GM15510 (cell line): ENCODE measurements around the gene UBL7.

Experiments used
- POLR2A ChIP-seq: IDR thresholded peaks from 3 replicates; pipeline ENCODE4 v1.6.1; 2011; ENCODE audit warnings: borderline replicate concordance; ENCODE audit not compliant: insufficient read length; ENCODE audit errors: extremely low read depth

The UBL7 gene

DNA sequence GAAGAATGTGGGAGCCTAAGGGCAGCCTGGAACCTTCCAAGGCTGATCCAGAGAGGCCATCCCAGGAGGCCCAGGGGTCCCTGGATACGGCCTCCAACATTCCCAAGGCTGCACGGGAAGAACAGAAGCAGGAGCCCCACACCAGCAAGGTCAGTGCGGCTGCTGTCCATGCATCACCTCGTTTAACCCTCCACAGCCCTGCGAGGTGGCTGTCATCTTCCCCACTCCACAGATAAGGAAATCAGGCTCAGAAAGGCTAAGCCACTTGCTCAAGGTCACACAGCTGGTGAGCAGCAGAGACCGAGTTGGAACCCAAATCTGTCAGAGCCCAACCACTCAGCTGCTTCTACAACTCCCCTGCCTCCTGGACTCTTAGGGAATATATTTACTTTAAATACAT, 48.8 kb downstream of the UBL7 start:
- TF ChIP-seq POLR2A = peak; percentile 21

DNA sequence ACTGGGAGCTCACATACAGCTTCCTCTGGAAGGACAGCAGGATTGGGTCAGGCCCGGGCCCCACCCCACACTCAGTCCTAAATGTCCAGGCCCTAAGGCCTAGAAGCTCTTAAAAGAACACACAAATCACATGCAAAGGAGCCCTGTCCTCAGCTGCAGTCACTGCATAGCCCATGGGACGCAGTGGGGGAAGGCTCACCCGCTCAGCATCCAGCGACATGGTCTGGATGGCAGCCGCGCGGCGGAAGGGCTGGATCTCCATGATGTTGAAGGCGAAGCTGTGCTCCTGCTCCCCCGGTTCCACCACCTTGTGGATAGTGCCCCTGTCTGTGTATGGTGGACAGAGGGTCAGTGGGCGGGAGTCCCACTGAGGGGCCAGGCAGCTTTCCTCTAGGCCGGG, 49.3 kb downstream of the UBL7 start:
- TF ChIP-seq POLR2A = no peak

DNA sequence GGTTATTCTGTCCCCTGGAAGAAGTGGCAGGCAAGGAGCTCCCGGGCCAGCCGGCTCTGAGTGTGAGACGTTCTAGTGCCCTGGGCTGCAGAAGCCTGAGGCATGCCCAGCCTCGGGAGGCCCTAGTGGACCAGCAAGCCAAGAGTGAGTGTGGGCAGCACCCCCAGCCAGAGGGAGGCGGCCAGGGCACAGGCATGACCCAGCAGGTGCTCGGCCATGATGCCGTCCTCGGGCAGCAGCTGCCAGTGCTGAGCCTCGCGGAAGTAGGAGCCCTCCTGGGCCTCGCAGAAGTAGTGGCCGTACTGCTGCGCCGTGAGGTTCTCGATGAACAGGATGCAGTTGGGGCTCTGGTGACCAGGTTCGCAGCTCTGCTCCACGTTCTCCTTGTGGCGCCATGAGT, 50.5 kb downstream of the UBL7 start:
- no peak for TF ChIP-seq POLR2A

DNA sequence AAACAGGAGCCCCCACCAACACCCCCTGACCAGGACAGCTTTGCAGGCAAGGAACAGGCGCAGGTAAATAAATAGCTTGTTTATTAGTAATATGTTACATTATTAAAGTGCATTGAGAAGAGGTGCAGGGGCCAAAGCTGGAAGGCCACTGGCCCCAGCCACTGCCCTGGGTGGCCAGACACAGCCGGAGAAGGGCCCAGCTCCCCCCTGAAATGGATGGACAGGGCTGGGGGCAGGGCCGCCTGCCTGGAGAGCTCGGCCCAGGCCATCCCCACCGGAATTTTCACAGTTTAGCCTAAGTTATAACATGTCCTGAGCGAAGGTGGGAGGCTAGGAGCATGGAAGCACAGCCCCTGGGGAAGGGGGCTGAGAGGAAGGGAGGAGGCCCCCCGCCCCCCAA, 51.7 kb downstream of the UBL7 start:
- no peak for TF ChIP-seq POLR2A

DNA sequence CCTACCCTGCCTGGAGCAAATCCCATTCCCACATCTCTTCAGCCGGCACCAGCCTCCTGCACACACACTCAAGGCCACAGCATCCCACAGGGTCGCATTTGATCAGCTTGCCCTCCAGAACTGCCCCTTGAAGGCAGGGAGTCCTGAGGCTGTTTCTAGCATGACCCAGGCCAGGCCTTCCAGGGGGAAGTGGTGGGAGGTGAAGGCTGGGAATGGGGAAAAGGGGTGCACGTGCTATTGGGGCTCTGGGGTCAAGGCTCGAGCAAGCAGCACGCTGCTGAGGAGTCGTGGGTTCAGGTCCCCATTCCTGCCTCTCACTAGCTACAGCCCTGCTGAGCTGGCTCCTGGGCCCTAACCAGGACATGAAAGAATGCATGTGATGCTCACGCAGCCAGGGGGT, 52.1 kb downstream of the UBL7 start:
- TF ChIP-seq POLR2A = no peak

DNA sequence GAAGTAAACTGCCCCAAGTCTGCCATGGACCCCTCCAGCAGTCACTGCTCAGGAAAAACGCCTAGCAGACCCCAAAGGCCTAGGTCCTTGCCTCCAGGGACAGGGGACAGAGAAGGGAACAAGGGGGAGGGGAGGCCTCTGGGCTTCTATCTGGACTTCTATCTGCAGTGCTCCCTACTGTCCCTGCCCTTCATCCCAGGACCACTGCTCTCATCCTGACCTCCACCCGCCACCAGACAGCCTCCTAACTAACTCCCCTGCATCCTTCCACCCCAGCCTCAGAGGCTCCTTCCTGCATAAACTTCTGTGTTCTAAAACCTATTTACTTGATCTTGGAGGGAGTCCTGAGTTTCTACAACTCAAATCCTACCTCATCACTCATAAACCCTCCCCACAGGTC, 52.6 kb downstream of the UBL7 start:
- peak; percentile 34 for TF ChIP-seq POLR2A

DNA sequence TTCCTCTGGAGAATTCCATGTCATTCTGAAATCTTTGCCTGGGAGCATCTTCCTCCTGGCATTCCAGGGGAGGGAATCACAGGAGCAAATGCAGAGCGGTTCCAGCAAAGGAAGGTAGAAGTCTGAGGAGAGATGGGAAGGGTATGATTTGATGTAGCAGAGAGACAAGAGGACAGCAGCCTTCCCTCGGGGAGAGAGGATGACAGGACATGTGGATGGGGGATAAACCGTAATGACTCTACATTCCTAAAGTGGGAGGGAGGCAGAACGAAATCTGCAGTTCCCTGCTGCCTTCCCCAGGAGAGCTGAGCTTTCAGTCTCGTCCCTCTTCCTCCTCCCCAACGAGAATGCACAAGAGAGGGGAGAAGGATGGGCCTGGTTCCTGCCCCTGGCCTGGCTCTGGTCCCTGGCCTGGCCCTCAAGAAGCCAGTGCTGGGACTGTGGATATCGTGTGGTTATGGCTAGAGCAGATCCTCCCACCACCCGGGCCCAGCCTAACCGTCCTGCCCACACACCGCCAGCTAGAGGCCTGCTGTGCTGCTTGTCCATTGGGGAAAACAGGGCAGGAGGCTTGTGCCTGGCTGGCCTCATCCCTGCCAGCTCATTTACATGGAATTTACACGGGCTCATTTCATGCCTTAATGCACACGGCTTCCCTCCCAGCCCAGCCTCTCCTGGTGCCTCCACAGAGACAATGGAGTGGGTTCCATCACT, 53.8 kb downstream of the UBL7 start:
- TF ChIP-seq POLR2A = no peak

DNA sequence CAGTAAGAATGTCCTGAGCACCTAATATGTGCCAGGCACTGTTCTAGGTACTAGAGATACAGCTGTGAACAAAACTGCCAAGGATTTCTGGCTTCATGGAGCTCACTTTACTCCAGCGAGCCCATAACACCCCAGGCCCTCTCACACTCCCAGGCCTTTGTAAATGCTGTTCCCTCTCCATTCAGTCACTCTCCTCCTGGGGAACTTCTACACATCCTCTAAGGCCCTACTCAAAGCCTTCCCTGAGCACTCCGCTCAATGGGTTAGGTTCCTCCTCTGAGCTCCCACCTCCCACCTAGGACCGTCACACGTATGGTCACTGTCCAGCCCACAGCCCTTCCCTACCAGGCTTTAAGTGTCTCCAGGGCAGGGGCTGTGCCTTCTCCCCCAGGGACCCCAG, 54.4 kb downstream of the UBL7 start:
- no peak for TF ChIP-seq POLR2A

DNA sequence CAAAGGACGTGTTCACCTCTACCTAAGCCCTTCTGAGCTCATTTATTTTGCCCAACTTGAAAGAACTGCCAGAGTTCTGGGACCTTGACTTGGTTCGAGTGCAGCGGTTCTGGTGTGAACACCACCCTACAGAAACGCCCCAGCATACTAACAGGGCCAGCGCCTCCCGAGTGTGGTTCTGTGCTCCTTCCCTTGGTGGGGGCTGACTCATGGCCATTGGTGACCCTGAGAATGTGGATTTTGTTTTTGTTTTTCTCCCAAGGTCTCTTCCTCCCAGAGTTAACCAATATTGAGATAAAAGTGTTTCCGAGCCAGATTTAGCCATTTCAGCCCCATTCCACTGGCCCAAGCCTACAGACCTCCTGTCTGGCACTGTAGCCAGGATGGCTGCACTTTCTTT, 55.1 kb downstream of the UBL7 start:
- no peak for TF ChIP-seq POLR2A

DNA sequence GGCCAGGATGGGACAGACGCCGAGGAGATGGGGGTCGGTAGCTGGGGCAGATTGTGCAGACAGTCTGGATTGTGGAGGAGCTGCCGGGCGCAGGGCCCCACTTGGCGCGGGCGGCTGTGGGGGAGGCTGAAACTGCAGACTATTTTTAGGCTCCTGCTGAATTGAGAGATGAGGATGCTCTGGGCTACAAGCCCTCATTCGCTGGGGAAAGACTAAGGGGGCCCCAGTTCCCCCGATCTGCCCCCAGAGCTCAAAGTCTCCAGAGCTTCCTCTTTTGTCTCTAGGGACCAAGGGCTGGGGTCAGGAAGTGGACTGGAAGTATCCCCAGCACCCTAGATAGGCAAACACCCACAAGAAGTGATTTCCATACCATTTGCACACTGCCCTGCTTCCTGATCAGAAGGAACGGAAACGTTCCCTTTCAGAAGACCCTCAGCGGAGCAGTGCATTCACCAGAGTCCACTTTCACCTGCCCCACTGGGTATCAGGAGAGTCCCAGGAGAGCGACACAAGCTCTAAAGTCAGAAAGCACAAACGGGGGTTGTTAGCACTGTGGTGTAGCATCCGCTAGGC, 56.9 kb downstream of the UBL7 start:
- TF ChIP-seq POLR2A = peak; percentile 34

DNA sequence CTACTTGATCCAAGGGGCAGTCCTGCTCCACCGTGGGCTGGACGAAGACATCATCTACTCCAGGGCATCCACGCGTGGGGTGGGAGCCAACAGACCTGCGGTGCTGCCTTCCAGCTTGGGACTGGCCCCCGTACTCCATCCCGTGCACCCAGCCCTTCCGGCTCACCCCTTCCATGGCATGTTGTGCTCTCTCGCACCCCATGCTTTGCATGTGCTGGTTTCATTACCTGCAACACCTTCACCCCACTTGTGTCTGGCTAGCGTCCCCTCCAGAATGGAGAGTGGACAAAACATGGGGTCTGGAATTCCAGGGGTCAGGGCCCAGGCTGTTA, 57.4 kb downstream of the UBL7 start:
- TF ChIP-seq POLR2A = peak; percentile 20

DNA sequence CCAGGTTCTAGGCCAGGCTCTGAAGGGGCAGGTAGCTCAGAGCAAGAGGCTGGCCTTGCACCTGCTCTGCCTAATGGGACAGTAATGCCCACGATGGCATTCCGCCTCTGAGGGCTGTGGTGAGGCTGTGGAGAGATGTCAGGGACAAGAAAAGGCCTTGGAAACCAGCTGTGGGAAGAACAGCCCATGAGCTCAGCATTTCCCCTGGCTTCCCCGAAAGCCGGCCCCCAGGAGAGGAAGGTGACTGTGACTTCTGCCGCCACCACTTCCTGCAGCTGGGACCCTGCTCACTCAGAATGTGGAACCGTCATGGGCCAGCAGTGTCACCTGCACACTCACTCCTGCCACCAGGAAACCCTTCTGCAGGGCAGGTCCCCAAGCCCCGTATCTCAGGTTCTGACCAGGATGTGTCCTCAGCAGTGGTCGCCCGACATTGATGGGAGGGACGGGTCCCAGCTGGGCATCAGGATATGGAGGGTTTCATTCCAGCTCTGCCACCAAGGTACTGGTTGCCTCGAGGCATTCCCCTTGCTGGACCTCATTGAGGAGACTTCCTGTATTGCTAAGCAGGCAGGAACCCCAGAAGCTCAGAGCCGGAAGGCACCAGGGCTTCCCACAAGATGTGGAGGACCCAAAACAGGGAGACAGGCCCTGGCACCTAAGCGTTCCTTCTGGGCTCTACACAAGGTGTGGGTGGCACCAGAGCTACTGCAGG, 57.9 kb downstream of the UBL7 start:
- TF ChIP-seq POLR2A = peak; percentile 48

DNA sequence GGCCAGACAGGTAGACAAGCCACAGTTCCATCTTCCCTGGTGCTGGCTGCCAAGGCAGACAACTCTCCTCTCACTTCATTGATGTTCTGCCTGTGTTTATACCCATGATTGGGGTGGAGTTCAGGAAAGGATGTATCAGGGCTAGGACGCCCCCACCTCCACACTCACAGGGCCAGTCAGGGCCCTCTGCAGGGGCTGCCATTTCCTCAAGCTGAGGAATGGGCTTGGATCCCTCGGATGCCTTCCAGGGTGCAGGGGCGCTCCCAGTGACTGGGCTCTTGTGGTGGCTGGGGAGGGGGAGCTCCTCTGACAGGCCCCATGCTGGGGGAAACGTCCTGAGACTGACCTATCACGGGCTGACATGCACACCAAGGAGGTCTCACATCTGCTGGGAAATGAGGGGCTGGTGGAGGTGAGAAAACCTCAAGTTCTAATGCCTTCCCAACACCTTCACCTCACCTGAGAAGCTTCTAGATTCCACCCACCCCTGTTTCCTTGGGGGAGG, 58.6 kb downstream of the UBL7 start:
- TF ChIP-seq POLR2A = no peak

DNA sequence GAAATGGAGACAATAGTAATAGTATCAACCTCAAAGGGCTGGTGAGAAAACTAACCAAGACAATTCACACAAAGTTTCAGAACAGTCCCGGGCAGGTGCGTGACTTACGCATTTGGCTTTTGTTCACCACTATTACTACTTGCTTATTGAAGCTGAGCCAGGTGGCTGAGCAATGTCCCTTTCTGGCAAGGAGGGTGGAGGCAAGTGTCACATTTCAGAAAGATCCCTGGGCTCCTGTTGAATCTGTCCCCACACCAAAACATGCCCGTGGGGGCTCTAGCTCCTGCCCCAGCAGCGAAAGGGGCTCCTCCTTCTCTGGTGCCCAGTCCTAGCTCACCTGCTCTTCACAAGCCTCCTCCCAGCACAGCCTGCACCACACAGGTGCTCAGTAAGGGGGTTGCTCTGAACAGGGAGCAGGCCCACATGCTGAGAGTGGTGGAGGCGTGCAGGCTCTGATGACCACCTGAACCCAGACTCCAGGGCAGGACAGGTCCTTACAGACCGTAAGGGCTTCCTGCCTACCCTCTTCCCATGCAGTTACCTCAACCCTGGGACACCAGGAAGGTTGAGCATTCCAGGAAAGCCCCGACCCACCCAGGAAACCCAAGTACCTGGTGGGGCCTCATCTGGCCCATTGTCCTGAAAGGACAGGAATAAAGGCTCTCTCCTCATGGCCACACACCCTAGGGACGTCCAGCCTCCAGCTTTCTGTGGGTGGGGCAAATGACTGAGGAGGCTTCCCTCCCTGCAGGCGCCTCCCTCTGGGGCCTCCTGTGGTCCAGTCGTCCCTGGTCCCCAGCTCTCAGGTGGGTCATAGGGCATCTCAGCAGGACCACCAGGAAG, 59.8 kb downstream of the UBL7 start:
- TF ChIP-seq POLR2A = peak; percentile 34

DNA sequence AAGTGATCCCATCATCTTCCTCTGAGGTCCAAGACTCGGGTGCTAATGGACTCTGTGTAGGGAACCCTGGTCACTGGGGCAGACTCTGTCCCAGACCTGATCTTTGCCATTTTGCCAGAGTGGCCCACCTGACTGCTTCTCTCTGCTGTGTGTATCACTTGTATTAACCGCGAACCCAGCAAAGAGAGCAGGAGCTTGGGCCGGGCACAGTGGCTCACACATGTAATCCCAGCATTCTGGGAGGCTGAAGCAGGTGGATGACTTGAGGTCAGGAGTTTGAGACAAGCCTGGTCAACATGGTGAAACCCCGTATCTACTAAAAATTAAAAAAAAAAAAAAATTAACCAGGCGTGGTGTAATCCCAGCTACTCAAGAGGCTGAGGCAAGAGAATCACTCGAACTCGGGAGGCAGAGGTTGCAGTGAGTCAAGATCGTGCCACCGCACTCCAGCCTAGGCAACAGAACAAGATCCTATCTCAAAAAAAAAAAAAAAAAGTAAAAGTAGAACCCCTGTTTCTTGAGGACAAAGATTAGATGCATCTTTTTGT, 60.6 kb downstream of the UBL7 start:
- no peak for TF ChIP-seq POLR2A

DNA sequence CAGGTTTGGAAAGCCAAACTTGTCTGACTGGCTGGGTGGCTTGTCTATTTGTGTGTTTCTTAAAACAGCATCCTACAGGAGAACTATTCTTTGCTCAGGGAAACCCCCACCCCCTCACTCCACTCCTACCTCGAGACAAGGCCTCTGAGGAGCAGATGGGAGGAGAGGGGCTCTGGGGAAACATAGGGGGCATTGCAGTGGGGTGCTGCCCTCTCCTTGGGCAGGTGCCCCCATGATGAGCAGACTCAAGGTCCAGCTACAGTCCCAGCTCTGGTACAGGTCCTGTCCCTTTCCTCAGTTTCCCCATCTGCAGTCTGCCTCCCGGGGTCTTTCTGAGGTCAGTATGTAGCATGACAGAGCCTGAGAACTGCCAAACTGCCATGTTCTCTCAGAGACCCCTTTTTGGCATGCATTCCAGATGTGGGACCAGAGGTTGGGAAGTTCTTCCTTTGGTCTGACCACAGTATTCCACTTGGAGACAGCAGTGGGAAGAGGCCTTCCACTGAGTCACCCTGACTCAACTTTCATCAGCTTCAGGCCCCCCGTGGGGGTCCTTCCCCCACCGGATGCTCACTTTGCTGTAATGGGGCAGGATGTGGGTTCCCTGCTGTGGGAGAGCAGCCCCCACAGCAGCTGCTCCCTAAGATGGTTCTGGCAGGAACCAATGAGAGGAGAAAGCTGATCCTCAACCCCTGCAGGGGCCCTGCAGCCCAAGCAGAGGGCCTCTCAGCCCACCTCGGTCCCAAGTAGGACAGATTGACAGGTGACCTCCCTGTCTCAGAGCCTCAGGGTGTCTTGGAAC, 61.2 kb downstream of the UBL7 start:
- TF ChIP-seq POLR2A = peak; percentile 51
